ENCODE results near the gene THOC5. TPM values are rescaled to one million over a fixed set of nuclear protein-coding genes. Genes with fewer than 3 reads are reported as not detected.

Gene THOC5
- total RNA-seq, 1 donor from 2014 or later: 45.1 TPM

- no peak for TF ChIP-seq CTCF (IDR thresholded peaks at IDR 0.05)
Measured at GRCh38 chr22:29461263-29461662, 92.3 kb downstream of the THOC5 start.

DNA sequence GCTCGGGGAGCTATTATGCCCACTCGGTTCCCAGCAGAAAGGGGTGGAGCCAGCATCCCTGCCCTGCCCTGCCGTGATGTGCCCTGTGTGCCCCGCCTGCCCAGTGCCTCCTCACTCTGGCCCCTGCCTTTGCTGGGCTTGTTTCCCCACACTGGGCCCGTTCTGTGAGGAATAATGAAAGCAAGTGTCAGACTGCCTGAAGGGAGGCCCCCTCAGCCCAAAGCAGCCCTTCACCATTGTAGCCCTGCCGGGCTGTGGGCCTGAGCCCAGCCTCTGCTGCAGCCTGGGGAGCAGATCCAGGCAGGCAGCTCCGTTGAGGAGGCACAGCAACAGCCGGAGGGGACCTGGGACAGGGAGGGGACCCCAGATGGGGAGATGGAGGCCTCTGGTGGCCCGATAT, 93.8 kb downstream of the THOC5 start:
- peak; percentile 52 for DNase-seq (ENCODE audit: low spot score)
- Mint-ChIP-seq H3K4me1 (ENCODE audit: low read depth) (peaks cover 28% of the 10 kb centered on the region), H3K27ac (ENCODE audit: unreplicated experiment) (no peak overlapping the region), H3K9me3 (ENCODE audit: low read depth) (no peaks in the 10 kb centered on the region), H3K4me3 (ENCODE audit: unreplicated experiment) (no peak overlapping the region), H3K36me3 (ENCODE audit: low read depth) (no peaks in the 10 kb centered on the region), H3K27me3 (ENCODE audit: low read depth) (no peaks in the 10 kb centered on the region)
- TF ChIP-seq CTCF (IDR thresholded peaks at IDR 0.05): no peak

More at GRCh38 chr22:29461263-29461662, 92.3 kb downstream of the THOC5 start:
- H3K4me1 Mint-ChIP-seq (ENCODE audit: low read depth): peaks cover 16% of the 10 kb centered on the region
- DNase-seq (ENCODE audit: low spot score): peak; percentile 20
- no peaks in the 10 kb centered on the region for H3K27me3 Mint-ChIP-seq (ENCODE audit: low read depth)
- no peaks in the 10 kb centered on the region for H3K36me3 Mint-ChIP-seq (ENCODE audit: low read depth)
- no peaks in the 10 kb centered on the region for H3K9me3 Mint-ChIP-seq (ENCODE audit: low read depth)
- H3K4me3 Mint-ChIP-seq (ENCODE audit: unreplicated experiment): no peak overlapping the region
- H3K27ac Mint-ChIP-seq (ENCODE audit: unreplicated experiment): no peak overlapping the region

DNA sequence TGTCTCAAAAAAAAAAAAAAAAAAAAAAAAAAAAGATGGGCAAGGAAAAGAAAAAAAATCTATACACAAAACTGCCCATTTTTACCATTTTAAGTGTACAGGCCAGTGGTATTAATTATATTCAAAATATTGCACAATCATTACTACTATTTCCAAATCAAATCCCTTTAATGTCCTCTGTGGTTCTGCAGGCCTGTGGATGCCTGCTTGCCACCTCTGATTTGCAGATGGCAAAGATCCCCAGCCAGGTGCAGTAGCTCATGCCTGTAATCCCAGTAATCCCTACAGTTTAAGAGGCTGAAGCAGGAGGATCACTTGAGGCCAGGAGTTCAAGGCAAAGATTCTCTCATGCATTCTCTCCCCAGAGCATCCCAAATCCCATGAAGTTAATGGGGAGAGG, 95.0 kb downstream of the THOC5 start:
- peak; percentile 2 for DNase-seq (ENCODE audit: low spot score)
- H3K27me3 Mint-ChIP-seq (ENCODE audit: low read depth): no peaks in the 10 kb centered on the region
- no peak overlapping the region for H3K27ac Mint-ChIP-seq (ENCODE audit: unreplicated experiment)
- no peak overlapping the region for H3K4me3 Mint-ChIP-seq (ENCODE audit: unreplicated experiment)
- H3K36me3 Mint-ChIP-seq (ENCODE audit: low read depth): no peaks in the 10 kb centered on the region
- no peak for TF ChIP-seq CTCF (IDR thresholded peaks at IDR 0.05)
- no peaks in the 10 kb centered on the region for H3K9me3 Mint-ChIP-seq (ENCODE audit: low read depth)
- peaks cover 34% of the 10 kb centered on the region for H3K4me1 Mint-ChIP-seq (ENCODE audit: low read depth)

DNA sequence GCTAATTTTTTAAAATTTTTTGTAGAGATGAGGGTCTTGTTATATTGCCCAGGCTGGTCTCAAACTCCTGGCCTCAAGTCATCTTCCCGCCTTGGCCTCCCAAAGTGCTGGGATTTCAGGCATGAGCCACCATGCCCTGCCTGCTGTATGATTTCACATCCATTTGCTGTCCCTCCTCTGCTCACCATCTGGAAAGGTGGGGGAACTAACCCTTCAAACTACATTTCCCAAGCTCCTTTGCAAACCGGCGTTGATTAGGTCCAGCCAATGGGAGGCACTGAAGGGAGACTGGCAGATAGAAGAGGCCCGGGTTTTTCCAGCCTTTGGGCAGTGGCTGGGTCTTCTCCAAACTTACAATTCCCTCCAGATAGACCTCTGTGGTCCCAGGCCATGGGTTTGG, 95.8 kb downstream of the THOC5 start:
- Mint-ChIP-seq H3K4me3 (ENCODE audit: unreplicated experiment) (no peak overlapping the region), H3K9me3 (ENCODE audit: low read depth) (no peaks in the 10 kb centered on the region), H3K27me3 (ENCODE audit: low read depth) (no peaks in the 10 kb centered on the region), H3K36me3 (ENCODE audit: low read depth) (no peaks in the 10 kb centered on the region), H3K4me1 (ENCODE audit: low read depth) (peaks cover 34% of the 10 kb centered on the region), H3K27ac (ENCODE audit: unreplicated experiment) (peak overlapping the region; percentile 82)
- TF ChIP-seq CTCF (IDR thresholded peaks at IDR 0.05): no peak
- peak; percentile 25 for DNase-seq (ENCODE audit: low spot score)

GRCh38 chr22:29456211-29456671, 97.3 kb downstream of the THOC5 start:
- H3K4me1 Mint-ChIP-seq (ENCODE audit: low read depth): peaks cover 34% of the 10 kb centered on the region
- peak overlapping the region; percentile 96 for H3K27ac Mint-ChIP-seq (ENCODE audit: unreplicated experiment)
- no peaks in the 10 kb centered on the region for H3K36me3 Mint-ChIP-seq (ENCODE audit: low read depth)
- peak; percentile 36 for DNase-seq (ENCODE audit: low spot score)
- H3K4me3 Mint-ChIP-seq (ENCODE audit: unreplicated experiment): peak overlapping the region; percentile 27
- no peaks in the 10 kb centered on the region for H3K9me3 Mint-ChIP-seq (ENCODE audit: low read depth)
- TF ChIP-seq CTCF (IDR thresholded peaks at IDR 0.05): no peak
- H3K27me3 Mint-ChIP-seq (ENCODE audit: low read depth): no peaks in the 10 kb centered on the region

Other genes with a start within 250 kb of the THOC5 start
- gene GAS2L1, start 247.1 kb downstream of the THOC5 start, total RNA-seq: 34.5 to 35.6 TPM (median 34.8 TPM) in 3 replicates
- gene RASL10A, start 238.1 kb downstream of the THOC5 start, total RNA-seq: 0.27 to 1.2 TPM (median 0.31 TPM) in 3 replicates
- gene AP1B1, start 165.2 kb downstream of the THOC5 start, total RNA-seq: 42.0 to 55.6 TPM (median 45.7 TPM) in 3 replicates
- not detected in 3 replicates for gene RFPL1, start 115.2 kb downstream of the THOC5 start, total RNA-seq
- 2.8 to 3.5 TPM (median 2.9 TPM) in 3 replicates for gene NEFH, start 73.5 kb downstream of the THOC5 start, total RNA-seq
- 33.4 to 40.8 TPM (median 35.3 TPM) in 3 replicates for gene NIPSNAP1, start 27.4 kb upstream of the THOC5 start, total RNA-seq
- gene NF2, start 49.9 kb upstream of the THOC5 start, total RNA-seq: 73.0 to 90.9 TPM (median 75.0 TPM) in 3 replicates
- not detected in 3 replicates for gene CABP7, start 166.2 kb upstream of the THOC5 start, total RNA-seq
- 16.6 to 18.8 TPM (median 18.1 TPM) in 3 replicates for gene ZMAT5, start 213.2 kb upstream of the THOC5 start, total RNA-seq
- gene UQCR10, start 213.6 kb upstream of the THOC5 start, total RNA-seq: 59.2 to 73.2 TPM (median 63.5 TPM) in 3 replicates

Measured in chondrocyte (in vitro differentiated cells).